IMR-90 (cell line): ENCODE measurements around the gene RAMP3. TPM values are rescaled to one million over a fixed set of nuclear protein-coding genes. Genes with fewer than 3 reads are reported as not detected.

Experiments used
- ATAC-seq: fragments of 200-7000 bp; cut with Tn5 transposase; 2 replicates; pipeline ENCODE4 v1.9.1; 2020; ENCODE audit warnings: low read depth, mild to moderate bottlenecking, moderate library complexity
- BruUV-seq: library from RNA; stranded (reverse); fragments of 400-500 nt; replicated peaks from 2 replicates; lab custom pipeline; 2021; lab: Mats Ljungman, UMichigan
- CTCF ChIA-PET: fragments of 300-600 bp; formaldehyde crosslinking; extraction: SDS; loops from one replicate; lab custom pipeline; 2021; ENCODE audit warnings: antibody characterized with exemption; lab: Yijun Ruan, JAX
- POLR2A ChIA-PET: fragments of 300-600 bp; sonication (Branson Sonifier 250); formaldehyde crosslinking; loops from one replicate; lab custom pipeline; 2022; ENCODE audit warnings: antibody characterized with exemption; ENCODE audit not compliant: unreplicated experiment; lab: Charles Lee
- DNase-seq: peaks from one replicate; pipeline ENCODE4 v3.0.0; 2013
- H2AFZ ChIP-seq: replicated peaks from 2 replicates; pipeline ENCODE3; 2013; ENCODE audit warnings: low read length, mild to moderate bottlenecking; ENCODE audit not compliant: poor library complexity
- H2AK5ac ChIP-seq: 2 replicates; pipeline ENCODE4 v1.6.1; 2013; ENCODE audit warnings: low read depth, low read length, inconsistent platforms
- H2AK9ac ChIP-seq: replicated peaks from 2 replicates; pipeline ENCODE3; 2013; ENCODE audit warnings: mild to moderate bottlenecking, low read depth, low read length, moderate library complexity; ENCODE audit not compliant: poor library complexity
- H2BK120ac ChIP-seq: 2 replicates; pipeline ENCODE4 v1.6.1; 2013; ENCODE audit warnings: low read depth, low read length, inconsistent platforms
- H2BK15ac ChIP-seq: 3 replicates; pipeline ENCODE4 v1.6.1; 2013; ENCODE audit warnings: low read depth, low read length, inconsistent platforms
- H2BK20ac ChIP-seq: 2 replicates; pipeline ENCODE4 v1.6.1; 2013; ENCODE audit warnings: low read depth, mild to moderate bottlenecking, inconsistent platforms, low read length, moderate library complexity
- H2BK5ac ChIP-seq: 2 replicates; pipeline ENCODE4 v1.6.1; 2013; ENCODE audit warnings: mild to moderate bottlenecking, low read depth, low read length, inconsistent platforms; ENCODE audit not compliant: poor library complexity, severe bottlenecking
- H3K14ac ChIP-seq: replicated peaks from 2 replicates; pipeline ENCODE4 v1.6.1; 2013; ENCODE audit warnings: low read depth, low read length, inconsistent platforms
- H3K18ac ChIP-seq: 2 replicates; pipeline ENCODE4 v1.6.1; 2013; ENCODE audit warnings: low read depth, low read length, control low read depth
- H3K23ac ChIP-seq: 2 replicates; pipeline ENCODE4 v1.6.1; 2013; ENCODE audit warnings: low read depth, low read length, inconsistent platforms
- H3K27ac ChIP-seq: 2 replicates; pipeline ENCODE4 v1.5.1; 2013; ENCODE audit warnings: mild to moderate bottlenecking, control low read depth, low read length; ENCODE audit not compliant: insufficient read depth
- H3K27me3 ChIP-seq: 2 replicates; pipeline ENCODE4 v1.6.1; 2013; ENCODE audit warnings: low read length; ENCODE audit not compliant: control insufficient read depth, insufficient read depth
- H3K36me3 ChIP-seq: 2 replicates; pipeline ENCODE4 v1.6.1; 2013; ENCODE audit warnings: low read length, mixed read lengths; ENCODE audit not compliant: control insufficient read depth, insufficient read depth
- H3K4ac ChIP-seq: 2 replicates; pipeline ENCODE4 v1.6.1; 2013; ENCODE audit warnings: low read depth, low read length, inconsistent platforms
- H3K4me1 ChIP-seq: 2 replicates; pipeline ENCODE4 v1.6.1; 2013; ENCODE audit warnings: low read length, mixed read lengths; ENCODE audit not compliant: control insufficient read depth, insufficient read depth
- H3K4me2 ChIP-seq: 2 replicates; pipeline ENCODE4 v1.6.1; 2013; ENCODE audit warnings: low read depth, mild to moderate bottlenecking, control low read depth, low read length, moderate library complexity
- H3K4me3 ChIP-seq: 2 replicates; pipeline ENCODE4 v1.5.1; 2013; ENCODE audit warnings: low read depth, mild to moderate bottlenecking, control low read depth, low read length, moderate library complexity; ENCODE audit not compliant: insufficient read depth
- H3K56ac ChIP-seq: 2 replicates; pipeline ENCODE4 v1.6.1; 2013; ENCODE audit warnings: low read length, inconsistent platforms; ENCODE audit not compliant: insufficient read depth; ENCODE audit errors: extremely low read depth
- H3K79me1 ChIP-seq, 2 experiments: 2 replicates each; pipeline ENCODE4 v1.6.1; 2013; ENCODE audit warnings: low read length in 2 of 2, inconsistent platforms in 1 of 2, low read depth in 1 of 2
- H3K9ac ChIP-seq: 2 replicates; pipeline ENCODE4 v1.6.1; 2013; ENCODE audit warnings: low read depth, low read length, control low read depth
- H3K9me1 ChIP-seq: 2 replicates; pipeline ENCODE4 v1.6.1; 2013; ENCODE audit warnings: low read length, inconsistent platforms; ENCODE audit not compliant: insufficient read depth
- H3K9me3 ChIP-seq: 2 replicates; pipeline ENCODE4 v1.6.1; 2013; ENCODE audit warnings: low read length; ENCODE audit not compliant: control insufficient read depth, insufficient read depth
- H4K20me1 ChIP-seq: 2 replicates; pipeline ENCODE4 v1.6.1; 2013; ENCODE audit warnings: low read length, inconsistent platforms; ENCODE audit not compliant: insufficient read depth
- H4K5ac ChIP-seq: 2 replicates; pipeline ENCODE4 v1.6.1; 2013; ENCODE audit warnings: mild to moderate bottlenecking, low read depth, low read length, control low read depth
- H4K8ac ChIP-seq, 2 experiments: 2 replicates each; pipeline ENCODE4 v1.6.1; 2013; ENCODE audit warnings: low read depth in 2 of 2, low read length in 2 of 2, control low read depth in 1 of 2, inconsistent platforms in 1 of 2
- H4K91ac ChIP-seq: 2 replicates; pipeline ENCODE4 v1.6.1; 2013; ENCODE audit warnings: low read depth, low read length, inconsistent platforms; ENCODE audit not compliant: insufficient read depth
- BHLHE40 ChIP-seq: fragments of 150-350 bp; IDR thresholded peaks from 2 replicates; pipeline ENCODE4 v1.6.1; 2016; ENCODE audit warnings: mild to moderate bottlenecking, low read depth, low read length
- CEBPB ChIP-seq: IDR thresholded peaks from 2 replicates; pipeline ENCODE4 v1.6.1; 2012; ENCODE audit warnings: low read depth, low read length, improper control_type of control experiment
- CHD1 ChIP-seq: IDR thresholded peaks from 2 replicates; pipeline ENCODE4 v1.6.1; 2012; ENCODE audit warnings: low read depth, low read length, improper control_type of control experiment
- CTCF ChIP-seq: conservative IDR thresholded peaks from 2 replicates; pipeline ENCODE4 v1.5.1; 2012; ENCODE audit warnings: mild to moderate bottlenecking, low read depth, low read length, improper control_type of control experiment
- ELK1 ChIP-seq: fragments of 150-350 bp; IDR thresholded peaks from 2 replicates; pipeline ENCODE4 v1.6.1; 2016; ENCODE audit warnings: low read depth, mild to moderate bottlenecking, low read length, moderate library complexity, borderline replicate concordance
- FOS ChIP-seq: fragments of 150-350 bp; IDR thresholded peaks from 2 replicates; pipeline ENCODE4 v1.6.1; 2016; ENCODE audit warnings: low read depth, low read length
- MAFK ChIP-seq: IDR thresholded peaks from 2 replicates; pipeline ENCODE4 v1.6.1; 2012; ENCODE audit warnings: low read depth, low read length, improper control_type of control experiment
- MAZ ChIP-seq: IDR thresholded peaks from 2 replicates; pipeline ENCODE4 v1.6.1; 2012; ENCODE audit warnings: low read depth, mild to moderate bottlenecking, low read length, improper control_type of control experiment, moderate library complexity, borderline replicate concordance
- MXI1 ChIP-seq: IDR thresholded peaks from 2 replicates; pipeline ENCODE4 v1.6.1; 2012; ENCODE audit warnings: low read depth, mild to moderate bottlenecking, low read length, moderate library complexity, borderline replicate concordance
- NFE2L2 ChIP-seq: fragments of 150-350 bp; IDR thresholded peaks from 2 replicates; pipeline ENCODE4 v1.6.1; 2016; ENCODE audit warnings: low read depth, mild to moderate bottlenecking, low read length
- POLR2A ChIP-seq: IDR thresholded peaks from 2 replicates; pipeline ENCODE4 v1.6.1; 2012; ENCODE audit warnings: mild to moderate bottlenecking, low read depth, low read length
- RAD21 ChIP-seq: IDR thresholded peaks from 2 replicates; pipeline ENCODE4 v1.6.1; 2012; ENCODE audit warnings: low read length, improper control_type of control experiment
- RCOR1 ChIP-seq: IDR thresholded peaks from 2 replicates; pipeline ENCODE4 v1.6.1; 2012; ENCODE audit warnings: mild to moderate bottlenecking, low read length, improper control_type of control experiment; ENCODE audit not compliant: insufficient replicate concordance
- RFX5 ChIP-seq: IDR thresholded peaks from 2 replicates; pipeline ENCODE4 v1.8.0; 2012; ENCODE audit warnings: low read depth, mild to moderate bottlenecking, low read length, moderate library complexity
- SMC3 ChIP-seq: fragments of 150-350 bp; IDR thresholded peaks from 2 replicates; pipeline ENCODE4 v1.6.1; 2016; ENCODE audit warnings: low read depth, mild to moderate bottlenecking, antibody characterized with exemption, low read length, moderate library complexity
- USF2 ChIP-seq: fragments of 150-350 bp; IDR thresholded peaks from 2 replicates; pipeline ENCODE4 v1.6.1; 2017; ENCODE audit warnings: mild to moderate bottlenecking, antibody characterized with exemption, low read length, low read depth
- WGBS, 2 experiments: methylation state at CpG; one replicate each; pipeline versions ENCODE4 v1.1.5 to v1.1.7; 2013; ENCODE audit warnings: missing lambda C conversion rate in 2 of 2; ENCODE audit not compliant: insufficient read length in 1 of 2; ENCODE audit errors: extremely low coverage in 2 of 2; 5-methylcytosine and 5-hydroxymethylcytosine counted together
- dilution Hi-C: fragments of 300-500 bp; cut with HindIII; formaldehyde crosslinking; loops from one replicate; pipeline ENCODE4 v1.14.3; 2018; ENCODE audit warnings: low sequenced_read_pairs; ENCODE audit not compliant: unreplicated experiment
- in situ Hi-C: fragments of 300-500 bp; cut with MboI; formaldehyde crosslinking; loops from 3 replicates; pipeline ENCODE4 v1.14.3; 2019; ENCODE audit warnings: low sequenced_read_pairs, inconsistent platforms, mixed read lengths
- intact Hi-C: fragments of 100-400 bp; cut with micrococcal nuclease; formaldehyde crosslinking; loops from 2 replicates; pipeline ENCODE4 v1.10.0; 2022
- polyA plus RNA-seq, 3 experiments: library from polyadenylated mRNA; depleted of rRNA; stranded (reverse); fragments of >200 nt; gene quantifications; 2 replicates each; pipeline ENCODE4 v1.2.3, GENCODE V29; 2012; ENCODE audit warnings: low replicate concordance in 1 of 3
- total RNA-seq: library from RNA; depleted of rRNA; stranded (reverse); fragments of >200 nt; gene quantifications from 2 replicates; pipeline ENCODE4 v1.2.3, GENCODE V29; 2012

RAMP3 gene
- total and polyA plus RNA-seq, 2 of the 4 experiments (the other 2 are of a cell fraction), result not detected

- in situ Hi-C loops, result no loop called here
- Histone ChIP-seq H3K9me3 (no peaks in the 10 kb centered on the region), H3K4me3 (no peak overlapping the region), H3K27me3 (peaks cover 24% of the 10 kb centered on the region), H3K9ac (no peak overlapping the region), H3K18ac (no peak overlapping the region), H3K14ac (no peak overlapping the region), H2BK15ac (no peak overlapping the region), H4K91ac (no peak overlapping the region), H2BK20ac (no peak overlapping the region), H2AK9ac (no peak overlapping the region), H4K20me1 (no peaks in the 10 kb centered on the region), H3K4me2 (no peak overlapping the region), H2AFZ (no peak overlapping the region), H3K4ac (no peak overlapping the region), H4K8ac (no peak overlapping the region), H3K9me1 (0 out of 2 replicates have a peak, but pooled peaks cover under 1% of the 10 kb centered on the region), H3K23ac (no peak overlapping the region), H2AK5ac (no peak overlapping the region), H3K4me1 (no peaks in the 10 kb centered on the region), H3K56ac (no peak overlapping the region), H3K79me1 (no peaks in the 10 kb centered on the region), H3K27ac (no peak overlapping the region), H2BK5ac (no peak overlapping the region), H4K5ac (no peak overlapping the region), H3K36me3 (no peaks in the 10 kb centered on the region), H2BK120ac (no peak overlapping the region)
- ChIA-PET POLR2A (no interaction called here), CTCF (no interaction called here)
- no peak for TF ChIP-seq SMC3
- TF ChIP-seq CHD1, result no peak
- TF ChIP-seq CTCF, result no peak
- no peak for TF ChIP-seq MXI1
- no peak for TF ChIP-seq BHLHE40
- no peak for TF ChIP-seq FOS
- no peak for TF ChIP-seq ELK1
- TF ChIP-seq MAFK, result no peak
- no peak for TF ChIP-seq RAD21
- TF ChIP-seq USF2, result no peak
- no peak for TF ChIP-seq RCOR1
- TF ChIP-seq NFE2L2, result no peak
- TF ChIP-seq POLR2A, result no peak
- no peak for TF ChIP-seq CEBPB
- no peak for TF ChIP-seq MAZ
- no peak for TF ChIP-seq RFX5
- dilution Hi-C loops, result no loop called here
- 20% methylated on average over 2 of the region's 4 CpGs; no CpG with 5 or more reads in 1 of the 2 experiments for WGBS, 2 experiments
- no peak for DNase-seq
- no TSS peak for BruUV-seq
- intact Hi-C loops, result no loop called here
- no peak for ATAC-seq
Measured at GRCh38 chr7:45230611-45231165, 73.1 kb downstream of the RAMP3 start.
